Adipose tissue (tissue), 3 donors: Measurements from ENCODE around the gene MRPL24. TPM values are rescaled to one million over a fixed set of nuclear protein-coding genes. Genes with fewer than 3 reads are reported as not detected.

ENCODE experiments used
- H3K27ac ChIP-seq: one replicate; pipeline ENCODE4 v1.5.1; 2013; ENCODE audit warnings: low read depth, low read length
- WGBS, 3 donors: extraction: QIAGEN DNeasy Blood & Tissue Kit; methylation state at CpG; one replicate each; pipeline ENCODE4 v1.1.7; 2013; 5-methylcytosine and 5-hydroxymethylcytosine counted together
- polyA plus RNA-seq, 3 donors: library from polyadenylated mRNA; stranded (reverse); fragments of 200-250 nt; gene quantifications; one replicate each; pipeline ENCODE4 v1.2.3, GENCODE V29; 2013
- donor health status: healthy with polysubstance abuse.
- donor health status: Bipolar disorder and iron deficiency.
- donor health status: healthy.

MRPL24 gene
- polyA plus RNA-seq, 3 donors: 104 to 178 (median 151) TPM

GRCh38 chr1:156704166-156704711 is 36.6 kb downstream of the MRPL24 start:
- H3K27ac ChIP-seq: no peak overlapping the region
- WGBS, 3 donors: 53 to 58% (median 54%) methylated on average over 10 of the region's 10 CpGs

GRCh38 chr1:156703741-156704140 is 37.1 kb downstream of the MRPL24 start:
- H3K27ac ChIP-seq: no peak overlapping the region
- 35 to 43% (median 35%) methylated on average over 4 of the region's 4 CpGs for WGBS, 3 donors

GRCh38 chr1:156703336-156703735 is 37.6 kb downstream of the MRPL24 start:
- 58 to 81% (median 65%) methylated on average over 4 of the region's 4 CpGs for WGBS, 3 donors
- no peak overlapping the region for H3K27ac ChIP-seq

GRCh38 chr1:156700736-156701531 is 40.0 kb downstream of the MRPL24 start:
- WGBS, 3 donors: 79 to 84% (median 81%) methylated on average over 8 of the region's 8 CpGs
- H3K27ac ChIP-seq: no peak overlapping the region

- WGBS, 3 donors: 39 to 78% (median 75%) methylated on average over 1 of the region's 1 CpG
- no peak overlapping the region for H3K27ac ChIP-seq
These were observed 41.9 kb downstream of the MRPL24 start for GRCh38 chr1:156698995-156699394.

GRCh38 chr1:156697481-156697880 is 43.4 kb downstream of the MRPL24 start:
- no peak overlapping the region for H3K27ac ChIP-seq

GRCh38 chr1:156696755-156697154 is 44.1 kb downstream of the MRPL24 start:
- 89 to 96% (median 92%) methylated on average over 8 of the region's 8 CpGs for WGBS, 3 donors
- H3K27ac ChIP-seq: no peak overlapping the region

More at GRCh38 chr1:156697481-156697880, 43.4 kb downstream of the MRPL24 start:
- WGBS, 3 donors: 84 to 90% (median 89%) methylated on average over 8 of the region's 8 CpGs

- no peak overlapping the region for H3K27ac ChIP-seq
- WGBS, 3 donors: 88 to 96% (median 92%) methylated on average over 5 of the region's 5 CpGs
These were observed 46.3 kb downstream of the MRPL24 start for GRCh38 chr1:156694690-156694962.

GRCh38 chr1:156693848-156694689 is 46.8 kb downstream of the MRPL24 start:
- WGBS, 3 donors: 75 to 82% (median 79%) methylated on average over 12 of the region's 12 CpGs
- H3K27ac ChIP-seq: no peak overlapping the region

- H3K27ac ChIP-seq: no peak overlapping the region
- 42 to 54% (median 46%) methylated on average over 16 of the region's 16 CpGs for WGBS, 3 donors
These were observed 47.7 kb downstream of the MRPL24 start for GRCh38 chr1:156692925-156693847.

- H3K27ac ChIP-seq: no peak overlapping the region
- 7 to 24% (median 16%) methylated on average over 13 of the region's 13 CpGs for WGBS, 3 donors
These were observed 48.4 kb downstream of the MRPL24 start for GRCh38 chr1:156692441-156692924.

- H3K27ac ChIP-seq: no peak overlapping the region
- 18 to 53% (median 19%) methylated on average over 20 of the region's 20 CpGs for WGBS, 3 donors
These were observed 49.0 kb downstream of the MRPL24 start for GRCh38 chr1:156691665-156692440.

GRCh38 chr1:156691191-156691590 is 49.7 kb downstream of the MRPL24 start:
- no peak overlapping the region for H3K27ac ChIP-seq
- WGBS, 3 donors: 66 to 76% (median 69%) methylated on average over 9 to 10 of the region's 10 CpGs

GRCh38 chr1:156690675-156691036 is 50.2 kb downstream of the MRPL24 start:
- 58 to 67% (median 62%) methylated on average over 8 of the region's 8 CpGs for WGBS, 3 donors
- H3K27ac ChIP-seq: no peak overlapping the region

GRCh38 chr1:156689953-156690674 is 50.8 kb downstream of the MRPL24 start:
- WGBS, 3 donors: 19 to 26% (median 26%) methylated on average over 10 of the region's 10 CpGs
- H3K27ac ChIP-seq: no peak overlapping the region

GRCh38 chr1:156689035-156689952 is 51.6 kb downstream of the MRPL24 start:
- 1 to 2% (median 1%) methylated on average over 23 of the region's 23 CpGs for WGBS, 3 donors
- no peak overlapping the region for H3K27ac ChIP-seq
